ENCODE measurements around the gene THAP11. TPM values are rescaled to one million over a fixed set of nuclear protein-coding genes. Genes with fewer than 3 reads are reported as not detected.

The THAP11 gene
- total RNA-seq, 2 experiments from 2014 or later: 31.2 to 32.1 TPM

DNA sequence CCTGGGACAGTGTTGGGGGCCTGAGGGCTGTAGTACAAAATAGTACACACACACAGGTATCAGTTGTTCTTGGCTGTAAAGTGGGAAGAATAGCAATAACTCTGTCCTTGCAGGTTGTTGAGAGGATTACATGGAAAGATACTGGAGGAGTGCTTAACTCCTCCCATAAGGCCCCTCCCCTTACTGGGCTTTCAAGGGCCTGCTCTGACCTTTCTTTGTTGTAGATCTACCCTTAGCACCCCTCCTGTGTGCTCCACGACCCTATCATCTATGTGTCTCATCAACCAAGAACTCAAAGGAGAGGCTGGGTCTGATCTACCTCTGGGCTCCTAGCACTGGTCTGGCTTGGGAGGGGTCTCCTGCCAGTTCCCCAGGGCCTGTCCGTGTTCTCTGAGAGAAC lies 22.5 kb downstream of the THAP11 start:
- Histone ChIP-seq H3K4me1 (ENCODE audit: insufficient read depth, low read length) (no peaks in the 10 kb centered on the region), H3K27me3 (ENCODE audit: control insufficient read depth in 1 of 2, insufficient read depth in 2 of 2, low read length in 2 of 2) (no peaks in the 10 kb centered on the region), H3K4me3 (ENCODE audit: low read length) (no peak overlapping the region), H3K9me3 (ENCODE audit: control insufficient read depth in 1 of 2, insufficient read depth in 1 of 2, low read length in 2 of 2) (no peaks in the 10 kb centered on the region), H3K27ac (ENCODE audit: low read depth in 1 of 2, low read length in 2 of 2) (no peak overlapping the region), H3K36me3 (ENCODE audit: insufficient read depth, low read length) (peaks cover 54% of the 10 kb centered on the region)
- peak overlapping the region; percentile 22 for H3K27ac Mint-ChIP-seq
- CTCF ChIA-PET: interaction anchor here (4.4 kb wide), 1 partner anchor 48 kb away, joined by 21 read pairs; no protein-coding TSS in a partner anchor
- H3K36me3 Mint-ChIP-seq (ENCODE audit: low read depth): peaks cover 28% of the 10 kb centered on the region
- no peak for DNase-seq
- H3K9me3 Mint-ChIP-seq: no peaks in the 10 kb centered on the region
- no peak for ATAC-seq (ENCODE audit: poor library complexity)
- intact Hi-C loops (cut with DNase I, micrococcal nuclease): no loop called here
- POLR2A ChIA-PET: no interaction called here
- H3K4me1 Mint-ChIP-seq (ENCODE audit: low read depth): no peaks in the 10 kb centered on the region
- no peaks in the 10 kb centered on the region for H3K27me3 Mint-ChIP-seq
- TF ChIP-seq, protein P1, sequence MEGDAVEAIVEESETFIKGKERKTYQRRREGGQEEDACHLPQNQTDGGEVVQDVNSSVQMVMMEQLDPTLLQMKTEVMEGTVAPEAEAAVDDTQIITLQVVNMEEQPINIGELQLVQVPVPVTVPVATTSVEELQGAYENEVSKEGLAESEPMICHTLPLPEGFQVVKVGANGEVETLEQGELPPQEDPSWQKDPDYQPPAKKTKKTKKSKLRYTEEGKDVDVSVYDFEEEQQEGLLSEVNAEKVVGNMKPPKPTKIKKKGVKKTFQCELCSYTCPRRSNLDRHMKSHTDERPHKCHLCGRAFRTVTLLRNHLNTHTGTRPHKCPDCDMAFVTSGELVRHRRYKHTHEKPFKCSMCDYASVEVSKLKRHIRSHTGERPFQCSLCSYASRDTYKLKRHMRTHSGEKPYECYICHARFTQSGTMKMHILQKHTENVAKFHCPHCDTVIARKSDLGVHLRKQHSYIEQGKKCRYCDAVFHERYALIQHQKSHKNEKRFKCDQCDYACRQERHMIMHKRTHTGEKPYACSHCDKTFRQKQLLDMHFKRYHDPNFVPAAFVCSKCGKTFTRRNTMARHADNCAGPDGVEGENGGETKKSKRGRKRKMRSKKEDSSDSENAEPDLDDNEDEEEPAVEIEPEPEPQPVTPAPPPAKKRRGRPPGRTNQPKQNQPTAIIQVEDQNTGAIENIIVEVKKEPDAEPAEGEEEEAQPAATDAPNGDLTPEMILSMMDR (IDR thresholded peaks at IDR 0.05): no peak
- H3K4me3 Mint-ChIP-seq: no peak overlapping the region

DNA sequence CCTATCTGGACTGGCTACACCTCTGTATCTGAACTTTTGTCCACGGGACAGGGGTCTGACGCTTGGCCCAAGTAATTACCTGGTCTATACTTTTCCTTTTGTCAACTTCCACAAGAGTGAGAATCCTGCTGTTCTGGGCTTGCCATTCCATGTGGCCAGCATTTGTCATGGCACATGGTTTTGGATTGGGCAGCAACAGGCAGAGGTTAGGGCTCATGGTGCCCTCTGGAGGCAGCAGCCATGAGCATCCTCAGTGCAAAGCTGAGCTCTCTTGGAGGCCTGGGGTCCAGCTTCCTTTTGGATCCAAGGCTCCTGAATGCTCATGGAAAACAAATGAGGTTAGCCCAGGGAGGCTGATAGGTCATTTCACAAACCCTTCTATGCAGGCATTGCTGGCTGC lies 23.2 kb downstream of the THAP11 start:
- ATAC-seq (ENCODE audit: poor library complexity) (peak; percentile 63), DNase-seq (peak in 5 of 14 experiments; percentile 19 to 59 (median 33))
- Histone ChIP-seq H3K4me3 (ENCODE audit: low read length) (no peak overlapping the region), H3K36me3 (ENCODE audit: insufficient read depth, low read length) (peaks cover 60% of the 10 kb centered on the region), H3K27me3 (ENCODE audit: control insufficient read depth in 1 of 2, insufficient read depth in 2 of 2, low read length in 2 of 2) (no peaks in the 10 kb centered on the region), H3K4me1 (ENCODE audit: insufficient read depth, low read length) (no peaks in the 10 kb centered on the region), H3K9me3 (ENCODE audit: control insufficient read depth in 1 of 2, insufficient read depth in 1 of 2, low read length in 2 of 2) (no peaks in the 10 kb centered on the region), H3K27ac (ENCODE audit: low read depth in 1 of 2, low read length in 2 of 2) (no peak overlapping the region)
- intact Hi-C loops (cut with DNase I, micrococcal nuclease): loop anchor here in 1 of 2 experiments (1.0 kb wide), 1 partner anchor 49 kb away; no protein-coding TSS in a partner anchor
- H3K27me3 Mint-ChIP-seq: no peaks in the 10 kb centered on the region
- H3K4me3 Mint-ChIP-seq: no peak overlapping the region
- no peak overlapping the region for H3K27ac Mint-ChIP-seq
- H3K36me3 Mint-ChIP-seq (ENCODE audit: low read depth): peaks cover 33% of the 10 kb centered on the region
- no peaks in the 10 kb centered on the region for H3K4me1 Mint-ChIP-seq (ENCODE audit: low read depth)
- CTCF ChIA-PET: interaction anchor here (4.4 kb wide), 1 partner anchor 49 kb away, joined by 21 read pairs; no protein-coding TSS in a partner anchor
- POLR2A ChIA-PET: interaction anchor here (0.7 kb wide), 1 partner anchor 49 kb away, joined by 5 read pairs; no protein-coding TSS in a partner anchor
- TF ChIP-seq, protein P1 (IDR thresholded peaks at IDR 0.05): peak; percentile 21
- no peaks in the 10 kb centered on the region for H3K9me3 Mint-ChIP-seq

DNA sequence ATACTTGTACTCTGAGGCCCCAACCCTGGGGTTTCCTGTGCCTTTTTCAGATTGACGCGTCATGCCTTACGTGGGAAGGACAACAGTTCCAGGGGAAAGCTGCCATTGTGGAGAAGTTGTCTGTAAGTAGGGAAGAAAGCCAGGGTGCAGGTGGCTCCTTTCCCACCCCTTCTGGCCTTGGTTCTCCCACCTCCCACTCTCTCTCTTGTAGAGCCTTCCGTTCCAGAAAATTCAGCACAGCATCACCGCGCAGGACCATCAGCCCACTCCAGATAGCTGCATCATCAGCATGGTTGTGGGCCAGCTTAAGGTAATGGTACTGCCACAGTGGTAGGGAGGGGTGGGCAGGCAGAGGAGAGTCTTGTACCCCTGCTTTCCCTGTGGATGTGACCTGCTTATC lies 26.2 kb downstream of the THAP11 start:
- intact Hi-C loops (cut with DNase I, micrococcal nuclease): no loop called here
- POLR2A ChIA-PET: no interaction called here
- no peak overlapping the region for H3K27ac Mint-ChIP-seq

More for the DNA sequence above, 26.2 kb downstream of the THAP11 start:
- peaks cover 44% of the 10 kb centered on the region for H3K36me3 ChIP-seq (ENCODE audit: insufficient read depth, low read length)
- no peaks in the 10 kb centered on the region for H3K9me3 Mint-ChIP-seq
- TF ChIP-seq, protein P1 (IDR thresholded peaks at IDR 0.05): no peak
- H3K4me3 Mint-ChIP-seq: no peak overlapping the region
- H3K27ac ChIP-seq (ENCODE audit: low read depth in 1 of 2, low read length in 2 of 2): no peak overlapping the region
- CTCF ChIA-PET: interaction anchor here (0.9 kb wide), 1 partner anchor 16 kb away, joined by 3 read pairs; the partner anchor contains the start of gene NRN1L
- ATAC-seq (ENCODE audit: poor library complexity) (no peak), DNase-seq (no peak)
- peaks cover 37% of the 10 kb centered on the region for H3K36me3 Mint-ChIP-seq (ENCODE audit: low read depth)
- peaks cover 11% of the 10 kb centered on the region for H3K4me1 ChIP-seq (ENCODE audit: insufficient read depth, low read length)
- H3K27me3 ChIP-seq (ENCODE audit: control insufficient read depth in 1 of 2, insufficient read depth in 2 of 2, low read length in 2 of 2): no peaks in the 10 kb centered on the region
- no peaks in the 10 kb centered on the region for H3K9me3 ChIP-seq (ENCODE audit: control insufficient read depth in 1 of 2, insufficient read depth in 1 of 2, low read length in 2 of 2)
- no peak overlapping the region for H3K4me3 ChIP-seq (ENCODE audit: low read length)
- peaks cover 8% of the 10 kb centered on the region for H3K4me1 Mint-ChIP-seq (ENCODE audit: low read depth)
- H3K27me3 Mint-ChIP-seq: no peaks in the 10 kb centered on the region
